GM12864 (cell line): ENCODE measurements around the gene PAK2.

Experiments
- DNase-seq: peaks from one replicate; pipeline ENCODE4 v3.0.0-alpha.2; 2011; ENCODE audit warnings: low read depth
- H3K4me3 ChIP-seq: 2 replicates; pipeline ENCODE4 v1.5.1; 2011; ENCODE audit warnings: mild to moderate bottlenecking, low read depth, low read length, control low read depth
- CTCF ChIP-seq: IDR thresholded peaks from 2 replicates; pipeline ENCODE4 v1.5.1; 2011; ENCODE audit warnings: low read depth, mild to moderate bottlenecking, moderate library complexity, low read length, control low read depth, inconsistent platforms; ENCODE audit errors: missing control alignments

PAK2 gene

GRCh38 chr3:196697270-196697669 lies 42.4 kb upstream of the PAK2 start:
- no peak for DNase-seq
- H3K4me3 ChIP-seq: no peak overlapping the region
- no peak for TF ChIP-seq CTCF

GRCh38 chr3:196699749-196700148 lies 39.9 kb upstream of the PAK2 start:
- DNase-seq: no peak
- no peak overlapping the region for H3K4me3 ChIP-seq
- no peak for TF ChIP-seq CTCF

- no peak overlapping the region for H3K4me3 ChIP-seq
- DNase-seq: no peak
- TF ChIP-seq CTCF: no peak
Measured at GRCh38 chr3:196700801-196701200, 38.9 kb upstream of the PAK2 start.

- TF ChIP-seq CTCF: no peak
- no peak overlapping the region for H3K4me3 ChIP-seq
- DNase-seq: no peak
Measured at GRCh38 chr3:196706327-196706726, 33.3 kb upstream of the PAK2 start.

- no peak for DNase-seq
- no peak for TF ChIP-seq CTCF
- no peak overlapping the region for H3K4me3 ChIP-seq
Measured at GRCh38 chr3:196706731-196707130, 32.9 kb upstream of the PAK2 start.

- no peak for DNase-seq
- no peak overlapping the region for H3K4me3 ChIP-seq
- TF ChIP-seq CTCF: no peak
Measured at GRCh38 chr3:196707566-196707965, 32.1 kb upstream of the PAK2 start.

- H3K4me3 ChIP-seq: no peak overlapping the region
- DNase-seq: no peak
- no peak for TF ChIP-seq CTCF
Measured at GRCh38 chr3:196708467-196708866, 31.2 kb upstream of the PAK2 start.
